C4-2B (cell line): ENCODE measurements around the gene THOP1.

ENCODE experiments used
- H3K27ac ChIP-seq: fragments of 450-650 bp; 2 replicates; pipeline ENCODE4 v1.5.1; 2017
- ZFX ChIP-seq: fragments of 450-650 bp; IDR thresholded peaks from 2 replicates; pipeline ENCODE4 v1.6.1; 2017
- TF ChIP-seq, protein P1 (sequence below): fragments of 450-650 bp; conservative IDR thresholded peaks from 2 replicates; pipeline ENCODE4 v1.5.1; 2017; ENCODE audit warnings: mild to moderate bottlenecking

THOP1 gene

DNA sequence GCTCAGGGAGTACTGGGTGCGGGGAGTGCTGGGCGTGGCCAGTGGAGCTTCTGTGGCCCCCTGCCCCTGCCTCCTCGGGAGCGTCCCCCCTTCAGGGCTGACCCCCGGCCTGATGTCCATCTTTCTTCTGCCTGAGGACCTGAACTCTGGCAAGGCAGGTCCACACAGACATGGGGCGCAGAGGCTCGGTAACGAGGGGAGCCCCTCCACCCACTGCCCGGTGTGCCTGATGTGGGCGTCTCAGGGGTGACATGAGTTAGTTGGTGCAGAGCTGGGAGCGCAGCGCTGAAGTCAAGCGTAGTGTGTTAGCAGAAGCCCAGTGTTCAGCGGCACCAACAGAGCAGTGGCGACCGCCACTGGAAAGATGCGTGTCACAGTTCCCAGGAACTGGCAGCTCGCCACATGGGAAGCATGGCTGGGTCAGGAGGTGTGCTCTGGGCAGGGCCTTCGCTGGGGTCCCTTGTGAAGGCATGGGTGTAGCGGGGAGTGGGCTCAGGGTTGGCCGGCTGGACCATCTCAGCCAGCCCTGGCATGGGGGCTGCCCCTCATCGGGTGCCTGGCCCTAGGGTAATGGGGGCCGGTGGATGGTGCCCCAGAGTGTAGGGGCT lies 11.5 kb downstream of the THOP1 start:
- peak overlapping the region; percentile 78 for H3K27ac ChIP-seq
- TF ChIP-seq, protein P1, sequence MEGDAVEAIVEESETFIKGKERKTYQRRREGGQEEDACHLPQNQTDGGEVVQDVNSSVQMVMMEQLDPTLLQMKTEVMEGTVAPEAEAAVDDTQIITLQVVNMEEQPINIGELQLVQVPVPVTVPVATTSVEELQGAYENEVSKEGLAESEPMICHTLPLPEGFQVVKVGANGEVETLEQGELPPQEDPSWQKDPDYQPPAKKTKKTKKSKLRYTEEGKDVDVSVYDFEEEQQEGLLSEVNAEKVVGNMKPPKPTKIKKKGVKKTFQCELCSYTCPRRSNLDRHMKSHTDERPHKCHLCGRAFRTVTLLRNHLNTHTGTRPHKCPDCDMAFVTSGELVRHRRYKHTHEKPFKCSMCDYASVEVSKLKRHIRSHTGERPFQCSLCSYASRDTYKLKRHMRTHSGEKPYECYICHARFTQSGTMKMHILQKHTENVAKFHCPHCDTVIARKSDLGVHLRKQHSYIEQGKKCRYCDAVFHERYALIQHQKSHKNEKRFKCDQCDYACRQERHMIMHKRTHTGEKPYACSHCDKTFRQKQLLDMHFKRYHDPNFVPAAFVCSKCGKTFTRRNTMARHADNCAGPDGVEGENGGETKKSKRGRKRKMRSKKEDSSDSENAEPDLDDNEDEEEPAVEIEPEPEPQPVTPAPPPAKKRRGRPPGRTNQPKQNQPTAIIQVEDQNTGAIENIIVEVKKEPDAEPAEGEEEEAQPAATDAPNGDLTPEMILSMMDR = no peak
- no peak for TF ChIP-seq ZFX

DNA sequence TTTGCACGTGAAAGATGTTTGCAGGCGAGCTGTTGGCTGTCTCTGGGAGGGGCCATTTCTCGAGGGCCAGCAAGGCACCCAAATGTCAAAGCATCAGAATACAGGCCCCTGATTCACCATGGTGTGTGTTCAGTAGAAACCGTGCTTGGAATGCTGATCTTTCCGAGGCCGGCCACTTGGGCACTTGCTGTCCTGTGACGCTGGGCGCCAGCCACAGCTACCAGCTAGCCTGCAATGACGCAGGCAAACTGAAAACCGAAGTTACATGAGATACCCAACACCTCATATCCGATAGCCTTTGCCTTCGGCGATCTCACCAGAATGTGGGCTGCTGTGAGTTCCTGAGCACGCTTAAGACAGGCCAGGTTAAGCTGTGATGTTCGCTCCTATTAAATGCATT lies 12.0 kb downstream of the THOP1 start:
- peak overlapping the region; percentile 78; the same call in 1 of the 2 replicates for H3K27ac ChIP-seq
- no peak for TF ChIP-seq ZFX
- TF ChIP-seq, protein P1 = no peak

DNA sequence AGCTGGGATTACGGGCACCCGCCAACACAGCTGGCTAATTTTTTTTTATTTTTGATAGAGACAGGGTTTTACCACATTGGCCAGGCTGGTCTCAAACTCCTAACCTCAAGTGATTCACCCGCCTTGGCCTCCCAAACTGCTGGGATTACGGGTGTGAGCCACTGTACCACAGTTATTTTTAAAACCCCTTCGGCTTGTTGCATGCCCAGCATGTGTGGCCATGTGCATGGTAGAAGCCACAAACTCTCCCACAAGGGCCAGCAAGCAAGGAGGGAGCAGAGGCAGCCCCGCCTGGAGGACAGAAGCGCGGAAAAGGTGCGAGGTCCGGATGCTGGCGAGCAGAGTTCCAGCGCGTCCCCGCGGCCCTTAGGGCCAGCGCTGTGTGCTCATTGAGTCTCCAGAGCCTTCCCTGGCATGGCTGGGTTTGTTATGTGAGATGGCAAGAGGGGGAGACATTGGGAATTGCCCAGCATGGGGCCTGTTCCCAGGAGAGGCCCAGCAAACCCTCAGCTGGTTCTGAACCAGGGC lies 12.9 kb downstream of the THOP1 start:
- no peak for TF ChIP-seq ZFX
- TF ChIP-seq, protein P1 = no peak
- no peak overlapping the region for H3K27ac ChIP-seq

DNA sequence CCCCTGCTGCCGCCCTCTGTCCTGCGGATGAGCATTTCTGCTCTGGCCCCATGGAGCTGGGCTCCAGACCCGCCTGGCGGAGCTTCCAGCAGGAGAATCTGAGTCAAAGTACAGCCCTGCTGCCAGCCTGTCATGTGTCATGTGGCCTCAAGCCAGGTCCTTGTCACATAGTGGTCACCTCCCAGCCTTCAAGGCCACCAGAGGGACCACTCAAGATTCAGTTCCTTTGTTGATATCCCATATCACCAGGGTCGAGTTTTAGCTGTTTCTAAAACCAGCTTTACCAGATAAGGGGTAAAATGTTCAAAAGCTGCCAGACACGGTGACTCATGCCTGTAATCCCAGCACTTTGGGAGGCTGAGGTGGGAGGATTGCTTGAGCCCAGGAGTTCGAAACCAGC lies 13.4 kb downstream of the THOP1 start:
- H3K27ac ChIP-seq = no peak overlapping the region
- TF ChIP-seq, protein P1 = no peak
- TF ChIP-seq ZFX = no peak

DNA sequence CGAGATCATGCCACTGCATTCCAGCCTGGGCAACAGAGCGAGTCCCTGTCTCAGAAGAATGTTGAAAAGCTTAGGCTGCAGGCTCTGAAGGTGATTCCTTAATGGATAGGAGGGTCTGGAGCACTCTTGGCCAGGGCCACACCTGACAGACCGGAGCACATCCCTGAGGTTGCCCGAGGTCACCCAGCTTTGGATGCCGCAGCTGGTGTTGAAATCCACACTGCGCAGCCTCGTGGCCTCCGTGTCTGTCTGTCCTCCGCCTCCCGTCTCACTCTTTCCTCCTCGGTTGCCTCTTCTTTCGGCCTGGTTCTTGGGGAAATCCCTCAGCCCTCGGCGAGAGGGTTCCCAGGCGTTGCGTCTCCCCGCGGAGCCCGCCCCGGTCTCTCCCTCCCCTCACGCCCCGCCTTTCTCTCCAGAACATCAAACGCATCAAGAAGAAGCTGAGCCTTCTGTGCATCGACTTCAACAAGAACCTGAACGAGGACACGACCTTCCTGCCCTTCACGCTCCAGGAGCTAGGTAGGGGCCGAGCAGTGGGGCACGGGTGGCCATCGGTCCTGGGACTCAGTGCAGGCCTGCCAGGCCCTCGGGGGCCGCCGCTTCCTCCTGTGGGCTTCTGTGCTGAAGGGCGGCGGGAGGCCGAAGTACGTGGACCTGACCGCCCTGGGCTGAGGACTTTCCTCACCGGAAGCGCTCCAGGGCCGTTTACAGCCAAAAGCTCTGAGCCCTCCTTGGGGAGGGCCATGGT lies 14.1 kb downstream of the THOP1 start:
- no peak overlapping the region for H3K27ac ChIP-seq
- TF ChIP-seq, protein P1 = no peak
- no peak for TF ChIP-seq ZFX

DNA sequence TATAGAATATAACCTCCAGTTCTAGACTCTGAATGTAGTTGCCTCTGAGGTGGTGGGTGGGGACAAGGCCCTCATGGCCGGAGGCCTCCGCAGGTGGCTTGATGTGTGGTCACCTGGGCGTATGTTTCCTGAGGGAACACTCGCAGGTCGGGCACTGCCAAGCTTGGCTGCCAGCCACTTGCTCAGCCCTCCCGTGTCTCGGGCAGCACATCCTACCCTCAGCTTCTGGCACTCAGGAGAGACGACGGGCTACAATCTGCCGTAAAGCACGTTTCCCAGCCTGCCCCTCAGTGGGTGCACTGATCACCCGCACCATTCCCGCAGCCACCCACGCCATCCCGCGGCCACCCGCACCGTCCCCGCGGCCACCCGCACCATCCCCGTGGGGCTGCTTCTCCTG lies 15.2 kb downstream of the THOP1 start:
- H3K27ac ChIP-seq = no peak overlapping the region
- TF ChIP-seq ZFX = no peak
- TF ChIP-seq, protein P1 = no peak

DNA sequence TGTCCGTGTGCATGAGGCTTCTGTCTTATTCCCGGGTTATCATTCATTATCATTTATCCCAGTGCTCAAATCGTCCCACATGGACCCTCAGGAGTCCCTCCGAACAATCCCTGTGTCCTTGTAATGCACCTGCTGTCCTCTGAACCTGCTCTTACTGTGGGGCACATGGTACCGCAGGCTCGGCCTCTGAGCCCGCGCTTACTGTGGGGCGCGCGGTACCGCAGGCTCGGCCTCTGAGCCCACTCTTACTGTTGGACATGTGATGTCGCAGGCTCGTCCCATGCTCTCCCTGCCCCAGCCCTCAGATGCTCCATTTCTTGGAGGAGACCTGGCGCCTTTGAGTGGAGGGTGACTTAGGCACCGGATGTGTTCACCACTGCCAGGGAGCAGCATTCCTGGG lies 17.5 kb downstream of the THOP1 start:
- no peak for TF ChIP-seq ZFX
- TF ChIP-seq, protein P1 = no peak
- H3K27ac ChIP-seq = no peak overlapping the region
